Measurements from ENCODE around the gene DNAH7.

- TF ChIP-seq, protein P1, sequence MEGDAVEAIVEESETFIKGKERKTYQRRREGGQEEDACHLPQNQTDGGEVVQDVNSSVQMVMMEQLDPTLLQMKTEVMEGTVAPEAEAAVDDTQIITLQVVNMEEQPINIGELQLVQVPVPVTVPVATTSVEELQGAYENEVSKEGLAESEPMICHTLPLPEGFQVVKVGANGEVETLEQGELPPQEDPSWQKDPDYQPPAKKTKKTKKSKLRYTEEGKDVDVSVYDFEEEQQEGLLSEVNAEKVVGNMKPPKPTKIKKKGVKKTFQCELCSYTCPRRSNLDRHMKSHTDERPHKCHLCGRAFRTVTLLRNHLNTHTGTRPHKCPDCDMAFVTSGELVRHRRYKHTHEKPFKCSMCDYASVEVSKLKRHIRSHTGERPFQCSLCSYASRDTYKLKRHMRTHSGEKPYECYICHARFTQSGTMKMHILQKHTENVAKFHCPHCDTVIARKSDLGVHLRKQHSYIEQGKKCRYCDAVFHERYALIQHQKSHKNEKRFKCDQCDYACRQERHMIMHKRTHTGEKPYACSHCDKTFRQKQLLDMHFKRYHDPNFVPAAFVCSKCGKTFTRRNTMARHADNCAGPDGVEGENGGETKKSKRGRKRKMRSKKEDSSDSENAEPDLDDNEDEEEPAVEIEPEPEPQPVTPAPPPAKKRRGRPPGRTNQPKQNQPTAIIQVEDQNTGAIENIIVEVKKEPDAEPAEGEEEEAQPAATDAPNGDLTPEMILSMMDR (IDR thresholded peaks at IDR 0.05; ENCODE audit: extremely low read depth in 1 of 2, insufficient read depth in 1 of 2, low read depth in 1 of 2, low read length in 2 of 2): no peak
- no peak for TF ChIP-seq POLR2A (IDR thresholded peaks at IDR 0.05; ENCODE audit: low read depth, low read length)
- TF ChIP-seq MYC (IDR thresholded peaks at IDR 0.05; ENCODE audit: low read depth, low read length): no peak
- no peak for TF ChIP-seq POLR2AphosphoS5 (IDR thresholded peaks at IDR 0.05; ENCODE audit: insufficient read depth, low read depth, low read length)
- no peak for TF ChIP-seq FOS (IDR thresholded peaks at IDR 0.05; ENCODE audit: borderline replicate concordance, insufficient read depth, low read length)
- TF ChIP-seq EZH2 (IDR thresholded peaks at IDR 0.05; ENCODE audit: borderline replicate concordance, low read depth, low read length, severe bottlenecking): no peak
- TF ChIP-seq JUN (IDR thresholded peaks at IDR 0.05; ENCODE audit: borderline replicate concordance, insufficient read depth, insufficient read length, low read depth): no peak
- TF ChIP-seq, protein P2, sequence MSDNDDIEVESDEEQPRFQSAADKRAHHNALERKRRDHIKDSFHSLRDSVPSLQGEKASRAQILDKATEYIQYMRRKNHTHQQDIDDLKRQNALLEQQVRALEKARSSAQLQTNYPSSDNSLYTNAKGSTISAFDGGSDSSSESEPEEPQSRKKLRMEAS (IDR thresholded peaks at IDR 0.05; ENCODE audit: insufficient read depth, insufficient read length): no peak
Measured at GRCh38 chr2:195732574-195732973, 336.1 kb downstream of the DNAH7 start.
